ENCODE data around the gene CASP5. TPM values are rescaled to one million over a fixed set of nuclear protein-coding genes. Genes with fewer than 3 reads are reported as not detected.
"Not testable (repeated sequence)": the region's sequence is repeated elsewhere in the genome, so short reads cannot be mapped to it uniquely, and the experiment has no call there.

The CASP5 gene
- total RNA-seq, result not detected

GRCh38 chr11:105023003-105023402 is at the start of gene CASP5:
CASP5 (minus strand) TSS chr11:105023168; CDS start chr11:105023136, 32 bp downstream.
- Mint-ChIP-seq H3K9me3 (ENCODE audit: insufficient read depth) (no peaks in the 10 kb centered on the region), H3K4me1 (ENCODE audit: low read depth) (peaks cover 4% of the 10 kb centered on the region), H3K36me3 (ENCODE audit: low read depth) (peaks cover 36% of the 10 kb centered on the region), H3K27me3 (ENCODE audit: low read depth) (no peaks in the 10 kb centered on the region), H3K27ac (no peak within 1 kb of the TSS), H3K4me3 (no peak within 1 kb of the TSS)
- CTCF ChIA-PET, result no interaction called here
- POLR2A ChIA-PET, result no interaction called here
- DNase-seq (no peak), ATAC-seq (no peak)

GRCh38 chr11:105072080-105072479 is 49.1 kb upstream of the CASP5 start:
- H3K9me3 Mint-ChIP-seq (ENCODE audit: insufficient read depth); POLR2A ChIA-PET; CTCF ChIA-PET; DNase-seq; H3K4me3 Mint-ChIP-seq; H3K27ac Mint-ChIP-seq; H3K27me3 Mint-ChIP-seq (ENCODE audit: low read depth); H3K36me3 Mint-ChIP-seq (ENCODE audit: low read depth); ATAC-seq: not testable (repeated sequence)
- peaks cover 17% of the 10 kb centered on the region for H3K4me1 Mint-ChIP-seq (ENCODE audit: low read depth)

GRCh38 chr11:105071089-105071732 is 48.2 kb upstream of the CASP5 start:
- no peaks in the 10 kb centered on the region for H3K36me3 Mint-ChIP-seq (ENCODE audit: low read depth)
- DNase-seq (no peak), ATAC-seq (no peak)
- H3K4me3 Mint-ChIP-seq, result peak overlapping the region; percentile 54
- H3K27ac Mint-ChIP-seq, result peak overlapping the region; percentile 62
- H3K4me1 Mint-ChIP-seq (ENCODE audit: low read depth), result peaks cover 17% of the 10 kb centered on the region
- ChIA-PET POLR2A (no interaction called here), CTCF (no interaction called here)
- H3K27me3 Mint-ChIP-seq (ENCODE audit: low read depth), result no peaks in the 10 kb centered on the region
- H3K9me3 Mint-ChIP-seq (ENCODE audit: insufficient read depth), result no peaks in the 10 kb centered on the region

GRCh38 chr11:105070306-105070705 is 47.3 kb upstream of the CASP5 start:
- ATAC-seq (peak; percentile 67), DNase-seq (no peak)
- Mint-ChIP-seq H3K36me3 (ENCODE audit: low read depth) (no peaks in the 10 kb centered on the region), H3K9me3 (ENCODE audit: insufficient read depth) (no peaks in the 10 kb centered on the region), H3K27ac (peak overlapping the region; percentile 56), H3K4me3 (peak overlapping the region; percentile 32), H3K4me1 (ENCODE audit: low read depth) (peaks cover 17% of the 10 kb centered on the region), H3K27me3 (ENCODE audit: low read depth) (no peaks in the 10 kb centered on the region)
- ChIA-PET POLR2A (no interaction called here), CTCF (no interaction called here)

- DNase-seq; H3K36me3 Mint-ChIP-seq (ENCODE audit: low read depth); H3K27ac Mint-ChIP-seq; H3K4me3 Mint-ChIP-seq; POLR2A ChIA-PET; H3K9me3 Mint-ChIP-seq (ENCODE audit: insufficient read depth); CTCF ChIA-PET; H3K27me3 Mint-ChIP-seq (ENCODE audit: low read depth): not testable (repeated sequence)
- peak; percentile 51 for ATAC-seq
- peaks cover 17% of the 10 kb centered on the region for H3K4me1 Mint-ChIP-seq (ENCODE audit: low read depth)
Observed at GRCh38 chr11:105069749-105070148, 46.8 kb upstream of the CASP5 start.

- H3K27me3 Mint-ChIP-seq (ENCODE audit: low read depth); CTCF ChIA-PET; H3K4me1 Mint-ChIP-seq (ENCODE audit: low read depth); H3K9me3 Mint-ChIP-seq (ENCODE audit: insufficient read depth); DNase-seq; H3K36me3 Mint-ChIP-seq (ENCODE audit: low read depth); H3K4me3 Mint-ChIP-seq; POLR2A ChIA-PET; ATAC-seq; H3K27ac Mint-ChIP-seq: not testable (repeated sequence)
Observed at GRCh38 chr11:105063245-105063941, 40.4 kb upstream of the CASP5 start.

- no peak for DNase-seq
- CTCF ChIA-PET, result no interaction called here
- POLR2A ChIA-PET, result no interaction called here
- H3K9me3 Mint-ChIP-seq (ENCODE audit: insufficient read depth), result no peaks in the 10 kb centered on the region
- H3K27ac Mint-ChIP-seq, result no peak overlapping the region
- no peak overlapping the region for H3K4me3 Mint-ChIP-seq
- H3K27me3 Mint-ChIP-seq (ENCODE audit: low read depth), result no peaks in the 10 kb centered on the region
- ATAC-seq, result no peak
- H3K4me1 Mint-ChIP-seq (ENCODE audit: low read depth), result no peaks in the 10 kb centered on the region
- no peaks in the 10 kb centered on the region for H3K36me3 Mint-ChIP-seq (ENCODE audit: low read depth)
Observed at GRCh38 chr11:105057432-105057831, 34.5 kb upstream of the CASP5 start.

- H3K27me3 Mint-ChIP-seq (ENCODE audit: low read depth), result no peaks in the 10 kb centered on the region
- no peak overlapping the region for H3K4me3 Mint-ChIP-seq
- no peaks in the 10 kb centered on the region for H3K9me3 Mint-ChIP-seq (ENCODE audit: insufficient read depth)
- CTCF ChIA-PET, result no interaction called here
- ATAC-seq (no peak), DNase-seq (no peak)
- no peaks in the 10 kb centered on the region for H3K36me3 Mint-ChIP-seq (ENCODE audit: low read depth)
- no peak overlapping the region for H3K27ac Mint-ChIP-seq
- H3K4me1 Mint-ChIP-seq (ENCODE audit: low read depth), result no peaks in the 10 kb centered on the region
- POLR2A ChIA-PET, result no interaction called here
Observed at GRCh38 chr11:105056446-105056845, 33.5 kb upstream of the CASP5 start.

- H3K36me3 Mint-ChIP-seq (ENCODE audit: low read depth), result no peaks in the 10 kb centered on the region
- ChIA-PET CTCF (interaction anchor here (0.8 kb wide), 1 partner anchor 12 kb away, joined by 3 read pairs; no protein-coding TSS in a partner anchor), POLR2A (no interaction called here)
- H3K4me3 Mint-ChIP-seq, result no peak overlapping the region
- no peak for DNase-seq
- no peak overlapping the region for H3K27ac Mint-ChIP-seq
- ATAC-seq, result no peak
- H3K27me3 Mint-ChIP-seq (ENCODE audit: low read depth), result no peaks in the 10 kb centered on the region
- no peaks in the 10 kb centered on the region for H3K9me3 Mint-ChIP-seq (ENCODE audit: insufficient read depth)
- H3K4me1 Mint-ChIP-seq (ENCODE audit: low read depth), result no peaks in the 10 kb centered on the region
Observed at GRCh38 chr11:105054723-105055493, 31.9 kb upstream of the CASP5 start.

- no peak for DNase-seq
- no peaks in the 10 kb centered on the region for H3K27me3 Mint-ChIP-seq (ENCODE audit: low read depth)
- H3K4me3 Mint-ChIP-seq, result no peak overlapping the region
- no peak for ATAC-seq
- H3K4me1 Mint-ChIP-seq (ENCODE audit: low read depth), result no peaks in the 10 kb centered on the region
- H3K9me3 Mint-ChIP-seq (ENCODE audit: insufficient read depth), result no peaks in the 10 kb centered on the region
- ChIA-PET CTCF (no interaction called here), POLR2A (no interaction called here)
- no peaks in the 10 kb centered on the region for H3K36me3 Mint-ChIP-seq (ENCODE audit: low read depth)
- no peak overlapping the region for H3K27ac Mint-ChIP-seq
Observed at GRCh38 chr11:105052487-105052886, 29.5 kb upstream of the CASP5 start.

- no peaks in the 10 kb centered on the region for H3K36me3 Mint-ChIP-seq (ENCODE audit: low read depth)
- H3K4me3 Mint-ChIP-seq, result no peak overlapping the region
- no peak for DNase-seq
- H3K9me3 Mint-ChIP-seq (ENCODE audit: insufficient read depth), result no peaks in the 10 kb centered on the region
- CTCF ChIA-PET, result no interaction called here
- ATAC-seq, result no peak
- POLR2A ChIA-PET, result no interaction called here
- peaks cover 6% of the 10 kb centered on the region for H3K4me1 Mint-ChIP-seq (ENCODE audit: low read depth)
- no peaks in the 10 kb centered on the region for H3K27me3 Mint-ChIP-seq (ENCODE audit: low read depth)
- no peak overlapping the region for H3K27ac Mint-ChIP-seq
Observed at GRCh38 chr11:105051559-105051958, 28.6 kb upstream of the CASP5 start.

GRCh38 chr11:105049481-105049880 is 26.5 kb upstream of the CASP5 start:
- Mint-ChIP-seq H3K36me3 (ENCODE audit: low read depth) (no peaks in the 10 kb centered on the region), H3K27me3 (ENCODE audit: low read depth) (no peaks in the 10 kb centered on the region), H3K27ac (no peak overlapping the region), H3K4me1 (ENCODE audit: low read depth) (peaks cover 19% of the 10 kb centered on the region), H3K4me3 (no peak overlapping the region), H3K9me3 (ENCODE audit: insufficient read depth) (no peaks in the 10 kb centered on the region)
- no peak for DNase-seq
- no peak for ATAC-seq
- ChIA-PET POLR2A (no interaction called here), CTCF (no interaction called here)

Data from activated CD8-positive, alpha-beta T cell treated with anti-CD3 and anti-CD28 coated beads, Interleukin-2, amount 10 ng/mL, durations not matched to agents 7 days and 5 days (primary cell).